ENCODE data around the gene GPR84. TPM values are rescaled to one million over a fixed set of nuclear protein-coding genes. Genes with fewer than 3 reads are reported as not detected.

The GPR84 gene
- total RNA-seq, 2 donors from 2014 or later: 0.95 to 2.3 TPM

- Histone ChIP-seq H3K9me3 (no peaks in the 10 kb centered on the region), H3K27me3 (replicated peaks; ENCODE audit: insufficient read depth) (no peaks in the 10 kb centered on the region), H3K4me3 (no peak overlapping the region), H3K4me1 (ENCODE audit: control insufficient read depth in 1 of 2, low read depth in 2 of 2) (peaks cover 0 to 14% of the 10 kb centered on the region in 2 donors), H3K36me3 (no peaks in the 10 kb centered on the region), H3K27ac (no peak overlapping the region)
- ATAC-seq (ENCODE audit: insufficient number of reproducible peaks, low FRiP score, low read depth) (no peak), DNase-seq (ENCODE audit: low spot score) (no peak)
- no peak for TF ChIP-seq CTCF (IDR thresholded peaks at IDR 0.05)
Measured at GRCh38 chr12:54388237-54389133, 24.2 kb upstream of the GPR84 start.

- DNase-seq (ENCODE audit: low spot score): no peak
- TF ChIP-seq CTCF (IDR thresholded peaks at IDR 0.05): no peak
- H3K4me1 ChIP-seq (ENCODE audit: control insufficient read depth in 1 of 2, low read depth in 2 of 2): peaks cover 0 to 5% of the 10 kb centered on the region in 2 donors
- H3K36me3 ChIP-seq: no peaks in the 10 kb centered on the region
- no peak overlapping the region for H3K4me3 ChIP-seq
- no peak for ATAC-seq (ENCODE audit: insufficient number of reproducible peaks, low FRiP score, low read depth)
- H3K27ac ChIP-seq: no peak overlapping the region
- no peaks in the 10 kb centered on the region for H3K27me3 ChIP-seq (replicated peaks; ENCODE audit: insufficient read depth)
- H3K9me3 ChIP-seq: no peaks in the 10 kb centered on the region
Measured at GRCh38 chr12:54387114-54387467, 22.8 kb upstream of the GPR84 start.

DNA sequence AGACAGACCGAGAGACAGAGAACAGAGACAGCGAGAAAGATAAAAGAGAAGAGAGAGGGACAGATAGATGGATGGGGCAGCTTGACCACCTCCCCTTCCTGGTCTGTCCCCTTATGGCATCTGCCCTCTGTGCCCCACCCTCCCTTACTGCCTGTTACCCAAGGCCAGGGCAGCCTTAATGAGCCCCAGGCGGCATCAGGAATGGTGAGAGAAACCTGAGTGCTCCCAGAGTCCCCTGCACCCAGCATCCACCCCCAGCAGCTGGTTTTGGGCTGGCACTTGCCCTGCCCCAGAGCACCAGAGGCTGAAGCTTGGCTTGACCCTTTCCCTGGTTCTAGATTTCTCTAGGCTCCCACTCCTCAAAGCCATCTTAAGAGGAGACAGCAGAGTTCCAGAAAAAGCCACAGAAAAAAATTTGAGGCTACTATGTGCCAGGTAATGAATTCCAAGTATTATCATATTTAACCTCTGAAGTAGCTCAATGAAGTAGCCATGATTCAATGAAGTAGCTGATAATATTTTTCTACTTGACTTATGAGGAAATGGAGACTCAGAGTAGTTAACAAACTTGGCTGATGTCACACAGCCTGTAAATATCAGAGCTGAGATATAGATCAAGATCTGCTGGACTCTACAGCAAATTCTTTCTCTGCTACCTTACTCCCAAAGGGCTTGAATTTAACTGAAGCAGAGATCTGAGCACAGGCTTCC, 22.3 kb upstream of the GPR84 start:
- Histone ChIP-seq H3K27me3 (replicated peaks; ENCODE audit: insufficient read depth) (no peaks in the 10 kb centered on the region), H3K36me3 (no peaks in the 10 kb centered on the region), H3K4me3 (no peak overlapping the region), H3K4me1 (ENCODE audit: control insufficient read depth in 1 of 2, low read depth in 2 of 2) (no peaks in the 10 kb centered on the region), H3K9me3 (no peaks in the 10 kb centered on the region), H3K27ac (no peak overlapping the region)
- no peak for TF ChIP-seq CTCF (IDR thresholded peaks at IDR 0.05)
- DNase-seq (ENCODE audit: low spot score) (no peak), ATAC-seq (ENCODE audit: insufficient number of reproducible peaks, low FRiP score, low read depth) (no peak)

- Histone ChIP-seq H3K36me3 (no peaks in the 10 kb centered on the region), H3K9me3 (no peaks in the 10 kb centered on the region), H3K4me1 (ENCODE audit: control insufficient read depth in 1 of 2, low read depth in 2 of 2) (no peaks in the 10 kb centered on the region), H3K4me3 (no peak overlapping the region), H3K27ac (peak overlapping the region in 1 of 2 donors; percentile 45), H3K27me3 (replicated peaks; ENCODE audit: insufficient read depth) (no peaks in the 10 kb centered on the region)
- no peak for TF ChIP-seq CTCF (IDR thresholded peaks at IDR 0.05)
- ATAC-seq (ENCODE audit: insufficient number of reproducible peaks, low FRiP score, low read depth) (no peak), DNase-seq (ENCODE audit: low spot score) (no peak)
Measured at GRCh38 chr12:54385251-54385914, 21.1 kb upstream of the GPR84 start.

GRCh38 chr12:54384591-54385041, 20.3 kb upstream of the GPR84 start, which contains the start of gene ZNF385A:
ZNF385A (minus strand) TSS chr12:54384733; CDS start chr12:54384514, 219 bp downstream.
- H3K9me3 ChIP-seq: no peaks in the 10 kb centered on the region
- ATAC-seq (ENCODE audit: insufficient number of reproducible peaks, low FRiP score, low read depth): no peak
- peak within 1 kb of the TSS in 1 of 2 donors; percentile 45 for H3K27ac ChIP-seq
- no peaks in the 10 kb centered on the region for H3K36me3 ChIP-seq
- no peak for TF ChIP-seq CTCF (IDR thresholded peaks at IDR 0.05)
- H3K4me3 ChIP-seq: peak within 1 kb of the TSS; percentile 30
- no peaks in the 10 kb centered on the region for H3K4me1 ChIP-seq (ENCODE audit: control insufficient read depth in 1 of 2, low read depth in 2 of 2)
- H3K27me3 ChIP-seq (replicated peaks; ENCODE audit: insufficient read depth): no peaks in the 10 kb centered on the region
- DNase-seq (ENCODE audit: low spot score): no peak
